IMR-90 (cell line): ENCODE data around the gene TPH1. TPM values are rescaled to one million over a fixed set of nuclear protein-coding genes. Genes with fewer than 3 reads are reported as not detected.
A peak's percentile ranks its signal among the peaks of the same experiment; 100 is the strongest.

Experiments
- ATAC-seq: fragments of 200-7000 bp; cut with Tn5 transposase; 2 replicates; pipeline ENCODE4 v1.9.1; 2020; ENCODE audit warnings: low read depth, mild to moderate bottlenecking, moderate library complexity
- BruUV-seq: library from RNA; stranded (reverse); fragments of 400-500 nt; replicated peaks from 2 replicates; lab custom pipeline; 2021; lab: Mats Ljungman, UMichigan
- CTCF ChIA-PET: fragments of 300-600 bp; formaldehyde crosslinking; extraction: SDS; loops from one replicate; lab custom pipeline; 2021; ENCODE audit warnings: antibody characterized with exemption; lab: Yijun Ruan, JAX
- POLR2A ChIA-PET: fragments of 300-600 bp; sonication (Branson Sonifier 250); formaldehyde crosslinking; loops from one replicate; lab custom pipeline; 2022; ENCODE audit warnings: antibody characterized with exemption; ENCODE audit not compliant: unreplicated experiment; lab: Charles Lee
- DNase-seq: peaks from one replicate; pipeline ENCODE4 v3.0.0; 2013
- H2AFZ ChIP-seq: replicated peaks from 2 replicates; pipeline ENCODE3; 2013; ENCODE audit warnings: low read length, mild to moderate bottlenecking; ENCODE audit not compliant: poor library complexity
- H2AK5ac ChIP-seq: 2 replicates; pipeline ENCODE4 v1.6.1; 2013; ENCODE audit warnings: low read depth, low read length, inconsistent platforms
- H2AK9ac ChIP-seq: replicated peaks from 2 replicates; pipeline ENCODE3; 2013; ENCODE audit warnings: mild to moderate bottlenecking, low read depth, low read length, moderate library complexity; ENCODE audit not compliant: poor library complexity
- H2BK120ac ChIP-seq: 2 replicates; pipeline ENCODE4 v1.6.1; 2013; ENCODE audit warnings: low read depth, low read length, inconsistent platforms
- H2BK15ac ChIP-seq: 3 replicates; pipeline ENCODE4 v1.6.1; 2013; ENCODE audit warnings: low read depth, low read length, inconsistent platforms
- H2BK20ac ChIP-seq: 2 replicates; pipeline ENCODE4 v1.6.1; 2013; ENCODE audit warnings: low read depth, mild to moderate bottlenecking, inconsistent platforms, low read length, moderate library complexity
- H2BK5ac ChIP-seq: 2 replicates; pipeline ENCODE4 v1.6.1; 2013; ENCODE audit warnings: mild to moderate bottlenecking, low read depth, low read length, inconsistent platforms; ENCODE audit not compliant: poor library complexity, severe bottlenecking
- H3K14ac ChIP-seq: replicated peaks from 2 replicates; pipeline ENCODE4 v1.6.1; 2013; ENCODE audit warnings: low read depth, low read length, inconsistent platforms
- H3K18ac ChIP-seq: 2 replicates; pipeline ENCODE4 v1.6.1; 2013; ENCODE audit warnings: low read depth, low read length, control low read depth
- H3K23ac ChIP-seq: 2 replicates; pipeline ENCODE4 v1.6.1; 2013; ENCODE audit warnings: low read depth, low read length, inconsistent platforms
- H3K27ac ChIP-seq: 2 replicates; pipeline ENCODE4 v1.5.1; 2013; ENCODE audit warnings: mild to moderate bottlenecking, control low read depth, low read length; ENCODE audit not compliant: insufficient read depth
- H3K27me3 ChIP-seq: 2 replicates; pipeline ENCODE4 v1.6.1; 2013; ENCODE audit warnings: low read length; ENCODE audit not compliant: control insufficient read depth, insufficient read depth
- H3K36me3 ChIP-seq: 2 replicates; pipeline ENCODE4 v1.6.1; 2013; ENCODE audit warnings: low read length, mixed read lengths; ENCODE audit not compliant: control insufficient read depth, insufficient read depth
- H3K4ac ChIP-seq: 2 replicates; pipeline ENCODE4 v1.6.1; 2013; ENCODE audit warnings: low read depth, low read length, inconsistent platforms
- H3K4me1 ChIP-seq: 2 replicates; pipeline ENCODE4 v1.6.1; 2013; ENCODE audit warnings: low read length, mixed read lengths; ENCODE audit not compliant: control insufficient read depth, insufficient read depth
- H3K4me2 ChIP-seq: 2 replicates; pipeline ENCODE4 v1.6.1; 2013; ENCODE audit warnings: low read depth, mild to moderate bottlenecking, control low read depth, low read length, moderate library complexity
- H3K4me3 ChIP-seq: 2 replicates; pipeline ENCODE4 v1.5.1; 2013; ENCODE audit warnings: low read depth, mild to moderate bottlenecking, control low read depth, low read length, moderate library complexity; ENCODE audit not compliant: insufficient read depth
- H3K56ac ChIP-seq: 2 replicates; pipeline ENCODE4 v1.6.1; 2013; ENCODE audit warnings: low read length, inconsistent platforms; ENCODE audit not compliant: insufficient read depth; ENCODE audit errors: extremely low read depth
- H3K79me1 ChIP-seq, 2 experiments: 2 replicates each; pipeline ENCODE4 v1.6.1; 2013; ENCODE audit warnings: low read length in 2 of 2, inconsistent platforms in 1 of 2, low read depth in 1 of 2
- H3K9ac ChIP-seq: 2 replicates; pipeline ENCODE4 v1.6.1; 2013; ENCODE audit warnings: low read depth, low read length, control low read depth
- H3K9me1 ChIP-seq: 2 replicates; pipeline ENCODE4 v1.6.1; 2013; ENCODE audit warnings: low read length, inconsistent platforms; ENCODE audit not compliant: insufficient read depth
- H3K9me3 ChIP-seq: 2 replicates; pipeline ENCODE4 v1.6.1; 2013; ENCODE audit warnings: low read length; ENCODE audit not compliant: control insufficient read depth, insufficient read depth
- H4K20me1 ChIP-seq: 2 replicates; pipeline ENCODE4 v1.6.1; 2013; ENCODE audit warnings: low read length, inconsistent platforms; ENCODE audit not compliant: insufficient read depth
- H4K5ac ChIP-seq: 2 replicates; pipeline ENCODE4 v1.6.1; 2013; ENCODE audit warnings: mild to moderate bottlenecking, low read depth, low read length, control low read depth
- H4K8ac ChIP-seq, 2 experiments: 2 replicates each; pipeline ENCODE4 v1.6.1; 2013; ENCODE audit warnings: low read depth in 2 of 2, low read length in 2 of 2, control low read depth in 1 of 2, inconsistent platforms in 1 of 2
- H4K91ac ChIP-seq: 2 replicates; pipeline ENCODE4 v1.6.1; 2013; ENCODE audit warnings: low read depth, low read length, inconsistent platforms; ENCODE audit not compliant: insufficient read depth
- BHLHE40 ChIP-seq: fragments of 150-350 bp; IDR thresholded peaks from 2 replicates; pipeline ENCODE4 v1.6.1; 2016; ENCODE audit warnings: mild to moderate bottlenecking, low read depth, low read length
- CEBPB ChIP-seq: IDR thresholded peaks from 2 replicates; pipeline ENCODE4 v1.6.1; 2012; ENCODE audit warnings: low read depth, low read length, improper control_type of control experiment
- CHD1 ChIP-seq: IDR thresholded peaks from 2 replicates; pipeline ENCODE4 v1.6.1; 2012; ENCODE audit warnings: low read depth, low read length, improper control_type of control experiment
- CTCF ChIP-seq: conservative IDR thresholded peaks from 2 replicates; pipeline ENCODE4 v1.5.1; 2012; ENCODE audit warnings: mild to moderate bottlenecking, low read depth, low read length, improper control_type of control experiment
- ELK1 ChIP-seq: fragments of 150-350 bp; IDR thresholded peaks from 2 replicates; pipeline ENCODE4 v1.6.1; 2016; ENCODE audit warnings: low read depth, mild to moderate bottlenecking, low read length, moderate library complexity, borderline replicate concordance
- MAFK ChIP-seq: IDR thresholded peaks from 2 replicates; pipeline ENCODE4 v1.6.1; 2012; ENCODE audit warnings: low read depth, low read length, improper control_type of control experiment
- NFE2L2 ChIP-seq: fragments of 150-350 bp; IDR thresholded peaks from 2 replicates; pipeline ENCODE4 v1.6.1; 2016; ENCODE audit warnings: low read depth, mild to moderate bottlenecking, low read length
- POLR2A ChIP-seq: IDR thresholded peaks from 2 replicates; pipeline ENCODE4 v1.6.1; 2012; ENCODE audit warnings: mild to moderate bottlenecking, low read depth, low read length
- RAD21 ChIP-seq: IDR thresholded peaks from 2 replicates; pipeline ENCODE4 v1.6.1; 2012; ENCODE audit warnings: low read length, improper control_type of control experiment
- RCOR1 ChIP-seq: IDR thresholded peaks from 2 replicates; pipeline ENCODE4 v1.6.1; 2012; ENCODE audit warnings: mild to moderate bottlenecking, low read length, improper control_type of control experiment; ENCODE audit not compliant: insufficient replicate concordance
- USF2 ChIP-seq: fragments of 150-350 bp; IDR thresholded peaks from 2 replicates; pipeline ENCODE4 v1.6.1; 2017; ENCODE audit warnings: mild to moderate bottlenecking, antibody characterized with exemption, low read length, low read depth
- whole genome bisulfite sequencing, 2 experiments: methylation state at CpG; one replicate each; pipeline versions ENCODE4 v1.1.5 to v1.1.7; 2013; ENCODE audit warnings: missing lambda C conversion rate in 2 of 2; ENCODE audit not compliant: insufficient read length in 1 of 2; ENCODE audit errors: extremely low coverage in 2 of 2; 5-methylcytosine and 5-hydroxymethylcytosine counted together
- dilution Hi-C: fragments of 300-500 bp; cut with HindIII; formaldehyde crosslinking; loops from one replicate; pipeline ENCODE4 v1.14.3; 2018; ENCODE audit warnings: low sequenced_read_pairs; ENCODE audit not compliant: unreplicated experiment
- in situ Hi-C: fragments of 300-500 bp; cut with MboI; formaldehyde crosslinking; loops from 3 replicates; pipeline ENCODE4 v1.14.3; 2019; ENCODE audit warnings: low sequenced_read_pairs, inconsistent platforms, mixed read lengths
- intact Hi-C: fragments of 100-400 bp; cut with micrococcal nuclease; formaldehyde crosslinking; loops from 2 replicates; pipeline ENCODE4 v1.10.0; 2022
- polyA plus RNA-seq, 3 experiments: library from polyadenylated mRNA; depleted of rRNA; stranded (reverse); fragments of >200 nt; gene quantifications; 2 replicates each; pipeline ENCODE4 v1.2.3, GENCODE V29; 2012; ENCODE audit warnings: low replicate concordance in 1 of 3
- total RNA-seq: library from RNA; depleted of rRNA; stranded (reverse); fragments of >200 nt; gene quantifications from 2 replicates; pipeline ENCODE4 v1.2.3, GENCODE V29; 2012

TPH1 gene
- total and polyA plus RNA-seq, 2 of the 4 experiments (the other 2 are of a cell fraction), result under 0.01 to 0.07 TPM

- no peak overlapping the region for H4K5ac ChIP-seq
- no peak overlapping the region for H3K14ac ChIP-seq
- H2BK15ac ChIP-seq, result no peak overlapping the region
- no TSS peak for BruUV-seq
- WGBS, 2 experiments, result no CpG with 5 or more reads among the region's 2 CpGs
- no peak overlapping the region for H2AK5ac ChIP-seq
- ChIA-PET POLR2A (no interaction called here), CTCF (interaction anchor here (0.6 kb wide), 1 partner anchor 67 kb away, joined by 3 read pairs; no protein-coding TSS in a partner anchor)
- H2BK20ac ChIP-seq, result no peak overlapping the region
- peak; percentile 57 for DNase-seq
- H4K91ac ChIP-seq, result no peak overlapping the region
- no peak overlapping the region for H3K18ac ChIP-seq
- H3K9ac ChIP-seq, result no peak overlapping the region
- H2BK120ac ChIP-seq, result no peak overlapping the region
- H3K9me3 ChIP-seq, result no peaks in the 10 kb centered on the region
- H3K4me3 ChIP-seq, result no peak overlapping the region
- H2AK9ac ChIP-seq, result no peak overlapping the region
- H2BK5ac ChIP-seq, result no peak overlapping the region
- no peak overlapping the region for H3K27ac ChIP-seq
- TF ChIP-seq CTCF (no peak), RCOR1 (no peak), USF2 (no peak), ELK1 (no peak), BHLHE40 (no peak), RAD21 (no peak), CEBPB (no peak), CHD1 (no peak), MAFK (no peak), NFE2L2 (no peak), POLR2A (no peak)
- H3K36me3 ChIP-seq, result peaks cover 8% of the 10 kb centered on the region
- H4K8ac ChIP-seq, result no peak overlapping the region
- dilution Hi-C loops, result no loop called here
- no peak overlapping the region for H3K4me2 ChIP-seq
- intact Hi-C loops, result no loop called here
- H3K27me3 ChIP-seq, result no peaks in the 10 kb centered on the region
- H2AFZ ChIP-seq, result no peak overlapping the region
- no peak overlapping the region for H3K56ac ChIP-seq
- H3K79me1 ChIP-seq, result no peaks in the 10 kb centered on the region
- H4K20me1 ChIP-seq, result no peaks in the 10 kb centered on the region
- H3K4me1 ChIP-seq, result no peaks in the 10 kb centered on the region; the same call in 1 of the 2 replicates
- peak; percentile 62; the same call in 1 of the 2 replicates for ATAC-seq
- no peak overlapping the region for H3K23ac ChIP-seq
- H3K9me1 ChIP-seq, result no peaks in the 10 kb centered on the region
- in situ Hi-C loops, result no loop called here
- no peak overlapping the region for H3K4ac ChIP-seq
These were observed 44.9 kb downstream of the TPH1 start for GRCh38 chr11:18001191-18001590.
